Heart left ventricle (tissue), 16 donors: ENCODE measurements around the gene ZBTB25. TPM values are rescaled to one million over a fixed set of nuclear protein-coding genes. Genes with fewer than 3 reads are reported as not detected.

Source experiments
- ATAC-seq, 4 donors: fragments of 200-7000 bp; cut with Tn5 transposase; one replicate each; pipeline ENCODE4 v1.9.1; 2020 to 2022; ENCODE audit warnings: moderate library complexity in 4 of 4, mild to moderate bottlenecking in 3 of 4, moderate number of reproducible peaks in 1 of 4
- DNase-seq, 5 donors: peaks; one replicate each; pipeline ENCODE4 v3.0.0-alpha.2; 2020
- H3K27ac ChIP-seq, 12 donors: fragments of 200-600 bp; sonication (generic) in 4 of 12; one replicate each; pipeline versions ENCODE4 v1.5.0 to v1.8.0; 2016 to 2022; ENCODE audit warnings: mild to moderate bottlenecking in 2 of 12
- H3K27me3 ChIP-seq, 9 donors: fragments of 200-600 bp; sonication (generic) in 2 of 9; one replicate each; pipeline versions ENCODE4 v1.5.1 to v1.8.0; 2016 to 2022; ENCODE audit warnings: mild to moderate bottlenecking in 3 of 9
- H3K36me3 ChIP-seq, 9 donors: fragments of 200-600 bp; sonication (generic) in 2 of 9; one replicate each; pipeline versions ENCODE4 v1.5.0 to v1.8.0; 2018 to 2022; ENCODE audit warnings: mild to moderate bottlenecking in 2 of 9
- H3K4me1 ChIP-seq, 12 donors: fragments of 200-600 bp; sonication (generic) in 4 of 12; one replicate each; pipeline versions ENCODE4 v1.5.0 to v1.8.0; 2016 to 2022; ENCODE audit warnings: mild to moderate bottlenecking in 3 of 12
- H3K4me3 ChIP-seq, 12 donors: fragments of 200-600 bp; sonication (generic) in 4 of 12; one replicate each; pipeline versions ENCODE4 v1.5.0 to v1.8.0; 2017 to 2022; ENCODE audit warnings: mild to moderate bottlenecking in 9 of 12, moderate library complexity in 4 of 12
- H3K9me3 ChIP-seq, 12 donors: fragments of 200-600 bp; sonication (generic) in 4 of 12; one replicate each; pipeline versions ENCODE4 v1.5.0 to v1.8.0; 2016 to 2022; ENCODE audit warnings: mild to moderate bottlenecking in 1 of 12
- CTCF ChIP-seq, 12 donors: fragments of 200-600 bp; sonication (generic) in 4 of 12; IDR thresholded peaks; one replicate each; pipeline versions ENCODE4 v1.5.0 to v1.8.0; 2018 to 2022; ENCODE audit warnings: antibody characterized with exemption in 12 of 12, mild to moderate bottlenecking in 5 of 12
- POLR2A ChIP-seq, 2 donors: fragments of 450-650 bp; IDR thresholded peaks; one replicate each; pipeline ENCODE4 v1.6.1; 2017; ENCODE audit warnings: antibody characterized with exemption in 2 of 2, mild to moderate bottlenecking in 2 of 2, moderate library complexity in 2 of 2
- WGBS, 4 donors: extraction: QIAGEN DNeasy Blood & Tissue Kit in 2 of 4; methylation state at CpG; one replicate each; pipeline versions ENCODE4 v1.1.5 to v1.1.7; 2013 to 2018; 5-methylcytosine and 5-hydroxymethylcytosine counted together
- intact Hi-C, 10 donors: fragments of 100-400 bp; cut with DNase I; formaldehyde crosslinking; loops; one replicate each; pipeline versions ENCODE4 v1.11.1 to v1.14.2; 2022
- polyA plus RNA-seq, 2 donors: library from polyadenylated mRNA; stranded (reverse); fragments of 200-250 nt; gene quantifications; one replicate each; pipeline ENCODE4 v1.2.3, GENCODE V29; 2013
- total RNA-seq, 9 donors: library from RNA; depleted of rRNA in 2 of 9; stranded (reverse); fragments of >200 nt in 2 of 9; fragmentation: NEBNext Ultra II Directional in 3 of 9; extraction: Animal tissue kit (Norgen Biotek cat#: 25700) in 3 of 9; gene quantifications; one replicate each; pipeline versions ENCODE4 v1.1.0 to v1.2.4, GENCODE V29; 2016 to 2023
- donor health status: ischemic (EF 13 %, LVEDD 7.1; RV severe dilation, severe dysfunction).
- donor health status: healthy with polysubstance abuse.
- donor health status: DM: no; HTN: yes; CAD: no.
- donor health status: DM: no; HTN: no; CAD: no.
- donor health status: ischemic (EF 25% LVEDD 6.9; RV normal size, moderate dysfunction).
- donor health status: ischemic (EF 25% LVEDD 5.7; RV mildly dilated, moderate dysfunction).
- donor health status: healthy.
- donor health status: DM: yes; HTN: yes; CAD: no.
- donor health status: ischemic (EF 35%, LVEDD 5.7; RV mildly dilated, moderate dysfunction).
- donor health status: nonischemic (EF 11% LVEDD 7.7; RV severe dilation, severe dysfunction).
- donor health status: DM: yes; HTN: yes; CAD: no.
- donor health status: PGD.
- donor health status: ischemic (EF 29% LVEDD 5.4; RV normal size, mild dysfunction).
- donor health status: nonischemic (EF 23%, LVEDD 6.1; RV moderate dilation, normal function).

Gene ZBTB25
- total and polyA plus RNA-seq, 11 donors: 4.0 to 28.0 (median 18.2) TPM

GRCh38 chr14:64463195-64463594 lies 40.4 kb downstream of the ZBTB25 start:
- intact Hi-C loops: no loop called here
- TF ChIP-seq POLR2A (IDR thresholded peaks at IDR 0.05) (no peak), CTCF (IDR thresholded peaks at IDR 0.05) (no peak)
- 92 to 98% (median 95%) methylated on average over 2 of the region's 2 CpGs for WGBS, 4 donors
- ATAC-seq (no peak), DNase-seq (no peak)
- no peak overlapping the region for H3K27ac ChIP-seq
- H3K36me3 ChIP-seq: peaks cover 0 to 17% (median 0%) of the 10 kb centered on the region in 9 donors
- no peak overlapping the region for H3K4me3 ChIP-seq
- peaks cover 0 to 4% (median 0%) of the 10 kb centered on the region in 9 donors for H3K27me3 ChIP-seq
- no peaks in the 10 kb centered on the region for H3K9me3 ChIP-seq
- H3K4me1 ChIP-seq: peaks cover 0 to 18% (median 6%) of the 10 kb centered on the region in 12 donors

- H3K27ac ChIP-seq: no peak overlapping the region
- TF ChIP-seq POLR2A (IDR thresholded peaks at IDR 0.05) (no peak), CTCF (IDR thresholded peaks at IDR 0.05) (no peak)
- H3K27me3 ChIP-seq: peaks cover 0 to 4% (median 0%) of the 10 kb centered on the region in 9 donors
- H3K4me3 ChIP-seq: no peak overlapping the region
- no peaks in the 10 kb centered on the region for H3K9me3 ChIP-seq
- DNase-seq (no peak), ATAC-seq (no peak)
- peaks cover 0 to 16% (median 6%) of the 10 kb centered on the region in 12 donors for H3K4me1 ChIP-seq
- 78 to 86% (median 86%) methylated on average over 3 of the region's 3 CpGs for whole genome bisulfite sequencing, 4 donors
- intact Hi-C loops: no loop called here
- H3K36me3 ChIP-seq: peaks cover 0 to 31% (median 11%) of the 10 kb centered on the region in 9 donors
Observed at GRCh38 chr14:64461221-64461620, 42.4 kb downstream of the ZBTB25 start.

DNA sequence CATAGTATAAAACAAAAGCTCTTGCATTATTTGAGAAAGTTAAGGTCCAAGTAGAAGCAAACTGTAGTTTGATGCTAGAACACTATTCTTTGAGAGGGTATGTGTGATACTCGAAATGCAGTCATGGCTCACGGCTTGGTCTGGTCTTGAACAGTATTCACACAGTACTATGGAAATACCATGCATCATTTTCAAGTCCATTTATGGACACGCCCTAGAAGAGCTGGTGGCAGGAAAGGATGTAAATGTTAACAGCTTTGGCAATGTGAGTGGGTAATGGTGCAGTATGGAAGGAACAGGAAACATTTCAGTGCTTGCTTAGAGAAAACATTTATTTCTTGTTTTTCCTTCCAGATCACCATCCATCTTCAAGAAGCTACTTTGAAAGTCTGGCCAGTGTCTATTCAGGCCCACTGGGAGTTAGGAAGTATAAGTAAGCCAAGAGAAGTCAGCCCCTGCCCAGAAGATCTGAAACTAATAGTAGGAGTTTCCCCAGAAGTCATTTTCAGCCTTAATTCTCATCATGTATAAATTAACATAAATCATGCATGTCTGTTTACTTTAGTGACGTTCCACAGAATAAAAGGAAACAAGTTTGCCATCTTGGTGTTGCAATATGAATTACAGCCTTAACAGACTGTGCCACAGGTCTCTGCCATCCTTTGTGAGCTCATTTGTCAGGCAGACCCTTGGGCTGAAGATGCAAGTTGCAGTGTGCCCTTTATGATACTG lies 44.1 kb downstream of the ZBTB25 start:
- Histone ChIP-seq H3K9me3 (no peaks in the 10 kb centered on the region), H3K27me3 (no peaks in the 10 kb centered on the region), H3K4me3 (no peak overlapping the region), H3K4me1 (peaks cover 0 to 3% (median 1%) of the 10 kb centered on the region in 12 donors), H3K36me3 (peaks cover 0 to 47% (median 27%) of the 10 kb centered on the region in 9 donors), H3K27ac (no peak overlapping the region)
- TF ChIP-seq POLR2A (IDR thresholded peaks at IDR 0.05) (no peak), CTCF (IDR thresholded peaks at IDR 0.05) (no peak)
- 86 to 94% (median 93%) methylated on average over 4 of the region's 4 CpGs for WGBS, 4 donors
- DNase-seq (no peak), ATAC-seq (no peak)
- intact Hi-C loops: no loop called here

GRCh38 chr14:64454671-64455070 lies 49.0 kb downstream of the ZBTB25 start:
- TF ChIP-seq POLR2A (IDR thresholded peaks at IDR 0.05): no peak
- TF ChIP-seq CTCF (IDR thresholded peaks at IDR 0.05): no peak
- intact Hi-C loops: no loop called here
- H3K4me1 ChIP-seq: no peaks in the 10 kb centered on the region
- peaks cover 0 to 88% (median 67%) of the 10 kb centered on the region in 9 donors for H3K36me3 ChIP-seq
- no peak overlapping the region for H3K27ac ChIP-seq
- no peaks in the 10 kb centered on the region for H3K27me3 ChIP-seq
- no peak overlapping the region for H3K4me3 ChIP-seq
- H3K9me3 ChIP-seq: no peaks in the 10 kb centered on the region
- 83 to 95% (median 91%) methylated on average over 10 of the region's 10 CpGs for WGBS, 4 donors
- ATAC-seq (no peak), DNase-seq (no peak)
